Measurements from ENCODE around the gene AQR.
"Not testable (repeated sequence)": the region's sequence is repeated elsewhere in the genome, so short reads cannot be mapped to it uniquely, and the experiment has no call there.

AQR gene

DNA sequence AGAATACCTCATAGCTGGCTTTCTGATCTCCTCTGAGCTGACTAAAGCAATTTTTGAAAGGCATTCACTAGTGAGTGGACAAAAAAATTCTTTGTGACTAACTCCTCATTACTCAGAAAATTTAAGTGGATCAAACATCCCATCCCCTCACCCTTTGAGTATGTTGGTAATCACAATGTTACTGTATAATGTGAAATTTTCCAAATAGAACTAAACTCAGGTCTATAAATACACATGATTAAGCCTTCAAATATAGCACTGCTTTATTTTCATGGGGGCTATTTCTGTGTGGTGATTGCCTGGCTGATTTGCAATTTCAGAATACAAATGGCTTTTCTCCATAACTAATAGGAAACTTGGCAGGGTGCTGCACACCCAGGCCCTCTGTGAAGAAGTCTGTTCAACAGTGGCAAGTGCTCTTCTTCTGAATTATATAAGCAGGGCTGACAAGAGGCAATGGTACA, 128.2 kb downstream of the AQR start:
- H3K9me3 Mint-ChIP-seq = no peaks in the 10 kb centered on the region
- no peak overlapping the region for H3K27ac Mint-ChIP-seq
- no peaks in the 10 kb centered on the region for H3K36me3 Mint-ChIP-seq (ENCODE audit: low read depth)
- H3K27me3 Mint-ChIP-seq (ENCODE audit: low read depth) = no peaks in the 10 kb centered on the region
- H3K4me1 Mint-ChIP-seq (ENCODE audit: low read depth) = no peaks in the 10 kb centered on the region
- H3K4me3 Mint-ChIP-seq = no peak overlapping the region

DNA sequence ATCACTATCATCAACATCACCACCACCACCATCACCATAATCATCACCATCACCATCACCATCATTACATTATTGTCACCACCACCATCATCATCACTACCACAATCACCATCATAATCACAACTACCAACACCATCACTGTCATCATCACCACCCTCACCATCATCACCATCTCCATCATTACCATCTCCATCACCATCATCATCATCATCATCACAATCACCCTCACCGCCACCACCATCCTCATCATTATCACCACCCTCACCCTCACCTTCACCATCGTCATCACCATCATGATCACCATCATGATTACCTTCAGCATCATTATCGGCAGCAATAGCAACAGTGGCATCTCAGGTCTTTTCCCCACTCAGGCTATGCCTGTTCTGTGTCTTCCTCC, 131.3 kb downstream of the AQR start:
- H3K9me3 Mint-ChIP-seq = no peaks in the 10 kb centered on the region
- H3K36me3 Mint-ChIP-seq (ENCODE audit: low read depth) = no peaks in the 10 kb centered on the region
- H3K4me1 Mint-ChIP-seq (ENCODE audit: low read depth) = no peaks in the 10 kb centered on the region
- no peak overlapping the region for H3K27ac Mint-ChIP-seq
- no peak overlapping the region for H3K4me3 Mint-ChIP-seq
- peaks cover 10% of the 10 kb centered on the region for H3K27me3 Mint-ChIP-seq (ENCODE audit: low read depth)

DNA sequence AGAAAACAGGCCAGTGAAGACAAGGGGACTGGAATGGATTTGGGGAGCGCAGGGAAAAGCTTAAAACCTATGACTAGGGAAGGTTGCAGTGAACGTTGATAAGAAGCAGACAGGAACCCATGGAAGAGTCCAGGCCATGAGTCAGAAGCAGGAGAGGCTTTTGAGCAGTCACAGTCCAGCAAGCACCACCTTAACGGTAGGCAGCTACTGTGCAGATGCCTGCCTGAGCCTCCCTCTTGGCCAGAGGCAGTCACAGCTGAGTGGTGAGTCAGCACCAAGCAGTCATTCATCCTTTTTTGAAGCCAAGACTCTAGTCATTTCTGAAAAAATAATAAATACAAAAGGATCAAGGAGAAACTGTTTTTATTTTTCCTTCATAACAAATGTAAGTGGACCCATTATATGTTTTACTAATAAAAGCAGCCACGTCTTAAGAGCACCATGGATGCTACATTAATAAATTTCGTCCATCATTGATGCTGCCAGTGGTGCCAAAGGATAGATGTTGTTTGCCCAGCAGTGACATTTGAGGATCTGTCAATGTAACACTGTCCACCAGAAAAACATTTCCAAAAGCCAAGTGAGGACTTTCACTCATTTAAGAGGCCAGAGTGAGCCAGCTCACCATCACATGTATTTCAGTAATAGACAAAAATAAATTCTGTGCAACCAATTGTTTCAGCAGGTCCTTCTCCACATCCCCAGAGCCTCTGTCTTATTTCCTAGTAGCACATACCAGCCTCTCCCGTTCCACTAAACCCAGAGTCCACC, 132.1 kb downstream of the AQR start:
- Mint-ChIP-seq H3K27me3 (ENCODE audit: low read depth) (peaks cover 10% of the 10 kb centered on the region), H3K9me3 (no peaks in the 10 kb centered on the region), H3K4me3 (no peak overlapping the region), H3K4me1 (ENCODE audit: low read depth) (no peaks in the 10 kb centered on the region), H3K27ac (no peak overlapping the region), H3K36me3 (ENCODE audit: low read depth) (no peaks in the 10 kb centered on the region)

DNA sequence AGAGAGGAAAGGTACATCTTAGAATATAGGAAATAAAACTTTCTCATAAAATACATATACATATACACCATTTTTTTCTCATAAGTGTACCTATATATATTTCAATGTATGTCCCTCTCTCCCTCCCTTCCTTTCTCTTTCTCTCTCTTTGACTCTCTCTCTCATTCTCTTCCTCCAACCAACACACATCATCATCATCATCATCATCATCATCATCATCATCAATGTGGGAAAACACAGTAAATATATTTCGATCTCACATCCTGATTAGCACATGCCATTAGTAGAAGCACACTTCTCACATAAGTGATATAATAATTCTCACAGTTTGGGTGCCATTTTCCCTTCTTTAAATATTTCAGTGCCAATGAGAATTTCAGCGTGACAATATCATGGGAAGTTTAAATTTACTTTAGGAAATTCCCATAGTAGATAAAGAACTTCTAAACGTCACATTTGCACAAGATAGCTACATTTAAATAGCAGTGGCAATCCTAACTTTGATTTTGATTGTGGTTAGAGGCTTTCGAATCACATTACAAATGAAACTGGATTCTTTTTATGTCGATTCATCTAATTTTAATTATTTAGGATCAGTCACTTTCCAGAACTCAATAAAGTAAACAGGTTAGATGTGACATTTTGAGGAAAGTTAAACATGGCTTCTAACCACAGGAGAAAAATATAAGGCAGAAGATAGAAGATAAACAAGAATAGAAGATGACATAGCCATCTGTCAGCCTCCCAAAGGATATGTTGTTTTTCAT, 141.2 kb downstream of the AQR start:
- no peaks in the 10 kb centered on the region for H3K36me3 Mint-ChIP-seq (ENCODE audit: low read depth)
- no peak overlapping the region for H3K27ac Mint-ChIP-seq
- no peak overlapping the region for H3K4me3 Mint-ChIP-seq
- no peaks in the 10 kb centered on the region for H3K4me1 Mint-ChIP-seq (ENCODE audit: low read depth)
- no peaks in the 10 kb centered on the region for H3K9me3 Mint-ChIP-seq
- peaks cover 21% of the 10 kb centered on the region for H3K27me3 Mint-ChIP-seq (ENCODE audit: low read depth)

DNA sequence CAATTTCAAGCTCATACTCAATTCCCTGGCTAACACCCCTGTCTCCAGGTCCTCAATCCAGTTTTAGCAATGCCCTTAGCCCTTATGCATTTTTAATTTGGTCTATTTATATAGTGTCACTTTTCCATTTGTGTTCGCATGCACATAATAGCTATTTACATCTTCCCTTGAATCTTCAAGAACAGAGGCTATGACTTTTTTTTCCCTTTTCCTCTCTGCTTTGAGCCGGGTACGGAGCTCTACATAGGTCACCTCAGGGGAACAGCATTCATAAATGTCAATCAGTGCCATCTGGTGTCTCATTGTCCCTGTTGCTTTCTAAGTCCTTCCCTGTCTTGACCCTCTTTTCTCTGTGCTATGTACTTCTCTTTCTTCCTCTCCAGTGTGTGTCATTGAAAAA, 147.7 kb downstream of the AQR start:
- no peaks in the 10 kb centered on the region for H3K4me1 Mint-ChIP-seq (ENCODE audit: low read depth)
- no peaks in the 10 kb centered on the region for H3K36me3 Mint-ChIP-seq (ENCODE audit: low read depth)
- H3K9me3 Mint-ChIP-seq = no peaks in the 10 kb centered on the region
- H3K27me3 Mint-ChIP-seq (ENCODE audit: low read depth) = peaks cover 28% of the 10 kb centered on the region
- no peak overlapping the region for H3K4me3 Mint-ChIP-seq
- no peak overlapping the region for H3K27ac Mint-ChIP-seq

DNA sequence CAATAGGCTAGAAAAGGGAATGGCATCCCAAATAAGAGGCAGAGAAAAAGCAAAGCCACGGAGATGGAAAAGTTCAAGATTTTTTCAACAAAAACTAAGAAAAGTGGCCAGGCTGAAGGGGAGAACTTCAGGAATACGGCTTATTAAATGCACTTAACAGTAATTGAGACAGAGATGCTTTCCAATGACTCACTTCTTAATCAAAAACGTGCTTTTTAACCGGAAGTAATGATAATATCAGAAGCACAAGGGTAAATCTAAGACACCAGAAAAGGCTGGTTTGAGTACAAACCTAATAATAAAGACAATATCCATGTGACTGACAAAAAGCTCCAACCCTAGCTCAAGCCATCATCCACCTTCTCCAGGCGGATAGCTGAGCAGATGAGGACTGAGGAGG, 149.4 kb downstream of the AQR start:
- Mint-ChIP-seq H3K36me3 (ENCODE audit: low read depth) (no peaks in the 10 kb centered on the region), H3K4me3 (no peak overlapping the region), H3K9me3 (no peaks in the 10 kb centered on the region), H3K27ac (no peak overlapping the region), H3K27me3 (ENCODE audit: low read depth) (peaks cover 20% of the 10 kb centered on the region), H3K4me1 (ENCODE audit: low read depth) (no peaks in the 10 kb centered on the region)

DNA sequence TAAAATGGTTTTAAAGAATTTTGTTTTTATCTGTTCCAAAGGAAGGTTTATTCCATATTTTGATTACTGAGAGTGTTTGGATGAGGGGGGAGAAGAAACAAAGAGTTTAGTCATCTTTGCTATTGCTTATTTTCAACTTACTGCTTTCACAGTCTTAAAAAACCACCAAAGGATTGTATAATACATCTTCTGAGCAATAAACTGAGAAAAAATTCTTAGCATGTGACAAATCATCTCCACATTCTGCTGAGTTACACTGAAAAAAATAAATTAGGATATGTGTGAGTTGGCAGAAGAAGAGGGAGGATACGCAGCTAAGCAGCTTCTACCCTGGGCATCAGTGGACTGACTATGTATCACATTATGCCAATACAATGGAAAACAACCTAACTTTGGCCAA, 151.0 kb downstream of the AQR start:
- H3K4me1 Mint-ChIP-seq (ENCODE audit: low read depth) = no peaks in the 10 kb centered on the region
- no peaks in the 10 kb centered on the region for H3K36me3 Mint-ChIP-seq (ENCODE audit: low read depth)
- no peak overlapping the region for H3K27ac Mint-ChIP-seq
- H3K27me3 Mint-ChIP-seq (ENCODE audit: low read depth) = peaks cover 16% of the 10 kb centered on the region
- no peak overlapping the region for H3K4me3 Mint-ChIP-seq
- H3K9me3 Mint-ChIP-seq = no peaks in the 10 kb centered on the region

DNA sequence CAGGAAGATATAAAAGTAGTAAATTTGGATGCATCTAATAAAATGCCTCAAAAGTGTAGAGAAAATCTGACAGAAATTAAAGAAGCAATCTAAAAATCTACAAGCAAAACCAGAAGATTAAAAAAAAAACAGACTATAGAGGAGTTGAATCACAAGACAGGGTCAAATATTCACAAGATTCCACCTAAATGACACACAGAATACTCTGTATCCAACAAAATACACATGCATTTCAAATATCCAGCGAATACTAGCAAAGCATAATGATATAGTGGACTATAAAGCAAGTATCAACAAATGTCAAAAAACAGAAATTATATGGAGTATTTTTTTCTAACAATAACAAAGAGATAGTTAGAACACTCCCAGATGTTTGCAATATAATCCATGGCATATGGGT, 153.7 kb downstream of the AQR start:
- no peaks in the 10 kb centered on the region for H3K36me3 Mint-ChIP-seq (ENCODE audit: low read depth)
- H3K27me3 Mint-ChIP-seq (ENCODE audit: low read depth) = peaks cover 21% of the 10 kb centered on the region
- no peaks in the 10 kb centered on the region for H3K4me1 Mint-ChIP-seq (ENCODE audit: low read depth)
- no peak overlapping the region for H3K4me3 Mint-ChIP-seq
- H3K9me3 Mint-ChIP-seq = no peaks in the 10 kb centered on the region
- H3K27ac Mint-ChIP-seq = no peak overlapping the region

DNA sequence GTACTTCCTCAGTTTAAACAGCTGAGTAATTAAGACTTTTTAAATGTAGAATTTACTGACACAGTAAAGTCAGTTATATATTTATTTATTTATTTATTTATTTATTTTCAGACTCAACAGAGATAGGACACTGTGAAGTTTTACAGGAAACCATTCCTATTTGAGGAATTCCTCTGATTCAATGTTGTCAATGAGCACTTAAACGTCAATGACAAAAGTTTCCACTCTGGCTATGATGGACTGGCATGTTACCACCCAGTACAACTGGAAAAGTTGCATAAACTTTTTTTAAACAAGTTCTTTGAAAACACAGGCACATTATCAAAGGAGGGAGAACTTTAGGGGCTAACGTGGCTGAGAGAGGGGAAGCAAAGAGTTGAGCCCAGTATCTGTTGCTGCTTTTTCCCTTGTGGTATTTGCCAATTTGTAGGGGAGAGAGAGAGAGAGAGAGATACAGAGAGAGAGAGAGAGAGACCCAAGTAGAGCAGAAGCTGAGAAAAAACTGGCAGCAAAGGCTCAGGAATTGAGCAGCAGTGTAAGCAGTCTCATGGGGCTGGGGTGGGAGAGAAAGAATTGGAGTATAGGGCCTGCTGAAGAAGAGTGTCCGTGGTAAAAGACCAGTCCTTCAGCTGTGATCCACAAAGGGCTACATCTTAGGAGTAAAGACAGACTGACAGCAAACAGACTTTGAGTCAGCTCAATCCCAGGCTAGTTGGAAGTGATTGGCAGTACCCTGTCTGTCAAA, 155.9 kb downstream of the AQR start:
- no peaks in the 10 kb centered on the region for H3K4me1 Mint-ChIP-seq (ENCODE audit: low read depth)
- no peak overlapping the region for H3K4me3 Mint-ChIP-seq
- no peak overlapping the region for H3K27ac Mint-ChIP-seq
- H3K27me3 Mint-ChIP-seq (ENCODE audit: low read depth) = peaks cover 15% of the 10 kb centered on the region
- no peaks in the 10 kb centered on the region for H3K36me3 Mint-ChIP-seq (ENCODE audit: low read depth)
- H3K9me3 Mint-ChIP-seq = no peaks in the 10 kb centered on the region

DNA sequence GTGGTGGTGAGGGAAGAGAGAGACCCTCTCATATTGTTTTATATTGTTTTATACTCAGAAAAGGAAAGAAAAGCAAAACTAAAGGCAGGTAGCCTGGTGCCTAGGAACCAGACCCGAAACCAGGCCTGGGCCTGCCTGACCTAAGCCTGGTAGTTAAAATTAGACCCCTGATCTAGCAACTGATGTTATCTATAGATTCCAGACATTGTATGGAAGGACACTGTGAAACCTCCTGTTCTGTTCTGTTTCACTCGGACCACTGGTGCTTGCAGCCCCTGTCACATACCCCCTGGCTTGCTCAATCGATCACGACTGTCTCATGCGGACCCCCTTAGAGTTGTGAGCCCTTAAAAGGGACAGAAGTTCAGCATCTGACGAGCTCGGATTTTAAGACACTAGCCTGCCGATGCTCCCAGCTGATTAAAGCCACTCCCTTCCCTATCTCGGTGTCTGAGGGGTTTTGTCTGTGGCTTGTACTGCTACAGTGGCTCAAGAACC, 156.6 kb downstream of the AQR start:
- H3K9me3 Mint-ChIP-seq; H3K4me3 Mint-ChIP-seq; H3K36me3 Mint-ChIP-seq (ENCODE audit: low read depth); H3K4me1 Mint-ChIP-seq (ENCODE audit: low read depth); H3K27ac Mint-ChIP-seq: not testable (repeated sequence)
- H3K27me3 Mint-ChIP-seq (ENCODE audit: low read depth) = peaks cover 15% of the 10 kb centered on the region

DNA sequence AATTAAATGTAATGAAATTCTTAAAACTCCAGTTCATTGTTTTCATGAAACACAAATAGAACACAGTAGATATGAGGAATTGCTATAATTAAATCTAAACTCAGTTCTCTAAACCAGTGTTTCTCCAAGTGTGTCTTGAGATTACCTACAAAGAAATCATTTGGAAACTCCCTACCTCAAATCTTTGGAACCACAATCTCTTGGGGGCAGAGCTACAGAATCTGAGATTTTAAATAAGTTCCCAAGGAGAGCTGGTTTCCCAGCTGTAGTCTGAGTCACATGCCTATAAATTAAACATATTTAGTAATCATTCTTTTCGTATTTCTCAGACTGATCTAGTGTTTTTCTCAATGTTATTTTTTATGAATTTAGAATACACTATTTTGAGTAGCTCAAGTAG, 157.2 kb downstream of the AQR start:
- H3K27ac Mint-ChIP-seq = no peak overlapping the region
- no peaks in the 10 kb centered on the region for H3K9me3 Mint-ChIP-seq
- no peak overlapping the region for H3K4me3 Mint-ChIP-seq
- no peaks in the 10 kb centered on the region for H3K4me1 Mint-ChIP-seq (ENCODE audit: low read depth)
- peaks cover 11% of the 10 kb centered on the region for H3K27me3 Mint-ChIP-seq (ENCODE audit: low read depth)
- H3K36me3 Mint-ChIP-seq (ENCODE audit: low read depth) = no peaks in the 10 kb centered on the region

DNA sequence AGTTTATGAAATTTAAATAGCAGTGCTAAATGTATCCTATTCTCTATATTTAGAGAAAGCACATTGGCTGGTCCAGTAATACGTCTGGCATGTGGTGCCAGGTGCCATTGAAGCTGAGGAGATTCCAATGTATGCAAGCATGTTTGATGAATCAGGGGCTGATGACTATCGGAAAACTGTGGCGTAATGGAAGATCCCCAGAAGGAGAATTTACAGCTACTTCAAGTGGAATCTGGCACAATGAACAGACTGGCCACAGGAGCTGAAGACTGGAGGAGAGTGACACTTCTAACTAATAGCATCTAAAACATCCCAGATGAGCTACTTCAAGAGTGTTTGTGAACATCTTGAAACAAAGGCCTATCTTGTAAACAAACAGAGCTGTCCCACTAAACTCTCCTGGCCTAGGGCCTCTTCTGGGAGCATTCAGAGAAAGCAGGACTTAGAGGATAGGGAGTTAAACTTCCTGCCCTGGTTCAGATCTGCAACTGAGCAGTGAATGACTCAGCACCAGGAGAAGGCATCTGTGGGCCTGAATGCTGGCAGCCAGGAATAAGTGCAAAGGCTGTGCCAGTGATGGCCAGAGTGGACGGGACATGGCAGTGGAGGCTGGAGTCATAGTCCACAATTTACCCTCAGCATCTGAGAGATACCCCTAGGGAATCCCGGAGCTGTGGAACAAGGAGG, 159.0 kb downstream of the AQR start:
- no peak overlapping the region for H3K4me3 Mint-ChIP-seq
- no peaks in the 10 kb centered on the region for H3K9me3 Mint-ChIP-seq
- no peaks in the 10 kb centered on the region for H3K4me1 Mint-ChIP-seq (ENCODE audit: low read depth)
- H3K27me3 Mint-ChIP-seq (ENCODE audit: low read depth) = peaks cover 9% of the 10 kb centered on the region
- H3K27ac Mint-ChIP-seq = no peak overlapping the region
- no peaks in the 10 kb centered on the region for H3K36me3 Mint-ChIP-seq (ENCODE audit: low read depth)

DNA sequence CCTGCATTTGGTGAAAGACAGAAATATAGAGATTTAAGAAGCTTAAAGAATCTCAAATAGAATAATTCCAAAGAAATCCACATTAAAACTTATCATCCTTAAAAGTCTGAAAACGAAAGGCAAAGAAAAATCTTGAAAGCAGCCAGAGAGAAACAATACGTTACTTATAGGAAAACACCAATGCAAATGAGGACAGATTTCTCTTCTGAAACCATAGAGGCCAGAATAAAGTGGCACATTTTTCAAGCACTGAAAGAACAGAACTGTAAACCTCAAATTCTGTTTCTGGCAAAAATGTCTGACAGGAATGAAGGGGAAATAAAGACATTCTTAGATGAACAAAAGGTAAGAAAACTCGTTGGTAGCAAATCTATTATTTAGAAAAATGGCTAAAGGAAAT, 160.4 kb downstream of the AQR start:
- Mint-ChIP-seq H3K36me3 (ENCODE audit: low read depth) (no peaks in the 10 kb centered on the region), H3K9me3 (no peaks in the 10 kb centered on the region), H3K27me3 (ENCODE audit: low read depth) (peaks cover 14% of the 10 kb centered on the region), H3K4me3 (no peak overlapping the region), H3K4me1 (ENCODE audit: low read depth) (no peaks in the 10 kb centered on the region), H3K27ac (no peak overlapping the region)

DNA sequence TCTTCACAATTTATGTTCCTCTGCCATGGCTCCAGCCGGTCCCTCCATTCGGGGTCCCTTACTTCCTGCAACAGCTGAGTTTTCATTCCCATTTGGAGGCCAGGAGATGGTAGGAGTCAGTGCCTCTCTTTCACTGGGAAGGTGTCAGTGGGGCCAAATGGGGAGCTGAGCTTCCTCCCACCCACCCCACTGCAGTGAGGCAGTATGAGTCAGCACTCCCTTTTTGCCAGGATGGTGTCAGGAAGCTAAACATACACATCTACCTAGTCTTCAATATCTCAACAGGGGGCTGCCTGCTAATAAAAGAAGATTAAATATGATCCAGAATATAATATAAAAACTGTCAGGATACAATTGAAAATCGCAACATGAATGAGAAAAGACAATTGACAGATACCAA, 161.5 kb downstream of the AQR start:
- H3K27ac Mint-ChIP-seq = no peak overlapping the region
- peaks cover 10% of the 10 kb centered on the region for H3K27me3 Mint-ChIP-seq (ENCODE audit: low read depth)
- H3K4me1 Mint-ChIP-seq (ENCODE audit: low read depth) = no peaks in the 10 kb centered on the region
- no peak overlapping the region for H3K4me3 Mint-ChIP-seq
- H3K9me3 Mint-ChIP-seq = no peaks in the 10 kb centered on the region
- H3K36me3 Mint-ChIP-seq (ENCODE audit: low read depth) = no peaks in the 10 kb centered on the region
